H9 (cell line): ENCODE results near the gene MCM3. TPM values are rescaled to one million over a fixed set of nuclear protein-coding genes. Genes with fewer than 3 reads are reported as not detected.

Experiments used
- DNase-seq: peaks from one replicate; pipeline ENCODE4 v3.0.0-alpha.2; 2017
- H2AFZ ChIP-seq: one replicate; pipeline ENCODE4 v1.6.1; 2013; ENCODE audit warnings: mild to moderate bottlenecking, low read length, control low read depth, moderate library complexity
- H2AK5ac ChIP-seq: 2 replicates; pipeline ENCODE4 v1.6.1; 2013; ENCODE audit warnings: low read length, control low read depth, mixed read lengths; ENCODE audit not compliant: insufficient read length
- H2BK120ac ChIP-seq: one replicate; pipeline ENCODE4 v1.6.1; 2013; ENCODE audit warnings: low read depth, mild to moderate bottlenecking, low read length, control low read depth, inconsistent platforms; ENCODE audit not compliant: poor library complexity, severe bottlenecking
- H2BK12ac ChIP-seq: 2 replicates; pipeline ENCODE4 v1.6.1; 2013; ENCODE audit warnings: low read length, control low read depth, mixed read lengths, low read depth; ENCODE audit not compliant: insufficient read length
- H2BK15ac ChIP-seq: 2 replicates; pipeline ENCODE4 v1.6.1; 2013; ENCODE audit warnings: low read depth, low read length, control low read depth
- H2BK20ac ChIP-seq: one replicate; pipeline ENCODE4 v1.6.1; 2013; ENCODE audit warnings: low read depth, mild to moderate bottlenecking, low read length, control low read depth, inconsistent platforms; ENCODE audit not compliant: poor library complexity, severe bottlenecking
- H2BK5ac ChIP-seq: 2 replicates; pipeline ENCODE4 v1.6.1; 2013; ENCODE audit warnings: low read length, control low read depth, mixed read lengths; ENCODE audit not compliant: insufficient read length
- H3K14ac ChIP-seq: 2 replicates; pipeline ENCODE4 v1.6.1; 2013; ENCODE audit warnings: low read length, control low read depth; ENCODE audit not compliant: insufficient read depth
- H3K18ac ChIP-seq: 2 replicates; pipeline ENCODE4 v1.6.1; 2013; ENCODE audit warnings: low read depth, mild to moderate bottlenecking, mixed read lengths, low read length, control low read depth; ENCODE audit not compliant: insufficient read length
- H3K23ac ChIP-seq: 2 replicates; pipeline ENCODE4 v1.6.1; 2013; ENCODE audit warnings: low read length, control low read depth, mixed read lengths, low read depth; ENCODE audit not compliant: insufficient read length
- H3K23me2 ChIP-seq: 2 replicates; pipeline ENCODE4 v1.6.1; 2013; ENCODE audit warnings: low read depth, mild to moderate bottlenecking, mixed read lengths, low read length, control low read depth; ENCODE audit not compliant: insufficient read length, poor library complexity, severe bottlenecking
- H3K27ac ChIP-seq: 2 replicates; pipeline ENCODE4 v1.5.1; 2013; ENCODE audit warnings: low read length, control low read depth, mixed read lengths, low read depth; ENCODE audit not compliant: insufficient read length
- H3K27me3 ChIP-seq: 2 replicates; pipeline ENCODE4 v1.6.1; 2013; ENCODE audit warnings: low read length, control low read depth, inconsistent platforms; ENCODE audit not compliant: insufficient read depth
- H3K4ac ChIP-seq: 2 replicates; pipeline ENCODE4 v1.6.1; 2013; ENCODE audit warnings: low read depth, mild to moderate bottlenecking, control low read depth, inconsistent platforms, low read length, moderate library complexity
- H3K4me1 ChIP-seq: 2 replicates; pipeline ENCODE4 v1.6.1; 2013; ENCODE audit warnings: low read length, control low read depth, inconsistent platforms; ENCODE audit not compliant: insufficient read depth
- H3K4me2 ChIP-seq: 2 replicates; pipeline ENCODE4 v1.6.1; 2013; ENCODE audit warnings: low read length, control low read depth, mixed read lengths; ENCODE audit not compliant: insufficient read length, insufficient read depth
- H3K56ac ChIP-seq: 2 replicates; pipeline ENCODE4 v1.6.1; 2013; ENCODE audit warnings: low read depth, mild to moderate bottlenecking, mixed read lengths, low read length, control low read depth; ENCODE audit not compliant: insufficient read length
- H3K79me1 ChIP-seq: 2 replicates; pipeline ENCODE4 v1.6.1; 2013; ENCODE audit warnings: low read depth, mild to moderate bottlenecking, moderate library complexity, low read length, control low read depth, inconsistent platforms; ENCODE audit not compliant: insufficient read depth, poor library complexity, severe bottlenecking
- H3K79me2 ChIP-seq: 2 replicates; pipeline ENCODE4 v1.6.1; 2013; ENCODE audit warnings: low read length, control low read depth, inconsistent platforms; ENCODE audit not compliant: insufficient read depth
- H3K9ac ChIP-seq: 2 replicates; pipeline ENCODE4 v1.6.1; 2013; ENCODE audit warnings: low read length, control low read depth, mixed read lengths; ENCODE audit not compliant: insufficient read length; ENCODE audit errors: extremely low read depth
- H3K9me3 ChIP-seq: one replicate; pipeline ENCODE4 v1.6.1; 2013; ENCODE audit warnings: low read depth, low read length, inconsistent platforms; ENCODE audit not compliant: control insufficient read depth
- H3T11ph ChIP-seq: one replicate; pipeline ENCODE4 v1.6.1; 2013; ENCODE audit warnings: mild to moderate bottlenecking, low read length, control low read depth, inconsistent platforms
- H4K20me1 ChIP-seq: one replicate; pipeline ENCODE4 v1.6.1; 2013; ENCODE audit not compliant: control insufficient read depth, insufficient read length, insufficient read depth
- H4K5ac ChIP-seq: 2 replicates; pipeline ENCODE4 v1.6.1; 2013; ENCODE audit warnings: low read depth, mild to moderate bottlenecking, mixed read lengths, low read length, control low read depth; ENCODE audit not compliant: insufficient read length
- H4K8ac ChIP-seq: replicated peaks from 2 replicates; pipeline ENCODE4 v1.6.1; 2013; ENCODE audit warnings: low read length, control low read depth, mixed read lengths, low read depth; ENCODE audit not compliant: insufficient read length
- H4K91ac ChIP-seq: 2 replicates; pipeline ENCODE4 v1.6.1; 2013; ENCODE audit warnings: low read depth, mild to moderate bottlenecking, moderate library complexity, mixed read lengths, low read length, control low read depth; ENCODE audit not compliant: insufficient read length
- H3K27ac Mint-ChIP-seq, 3 experiments: 2 replicates in 2 of 3; 3 replicates in 1 of 3; pipeline ENCODE4 v1.8.0; 2020 to 2021; ENCODE audit warnings: mixed read lengths in 3 of 3, mild to moderate bottlenecking in 1 of 3, moderate library complexity in 1 of 3
- H3K27me3 Mint-ChIP-seq: 2 replicates; pipeline ENCODE4 v1.8.0; 2021; ENCODE audit warnings: low read depth, mild to moderate bottlenecking, moderate library complexity, mixed read lengths
- H3K36me3 Mint-ChIP-seq, 3 experiments: 2 replicates in 2 of 3; 3 replicates in 1 of 3; pipeline ENCODE4 v1.8.0; 2020 to 2021; ENCODE audit warnings: low read depth in 3 of 3, mixed read lengths in 3 of 3; ENCODE audit not compliant: insufficient read depth in 1 of 3
- H3K4me1 Mint-ChIP-seq, 2 experiments: 2 replicates each; pipeline ENCODE4 v1.8.0; 2020; ENCODE audit warnings: mixed read lengths in 2 of 2
- H3K4me3 Mint-ChIP-seq, 2 experiments: 2 replicates in 1 of 2; 3 replicates in 1 of 2; pipeline ENCODE4 v1.8.0; 2020 to 2021; ENCODE audit warnings: mild to moderate bottlenecking in 2 of 2, mixed read lengths in 2 of 2, moderate library complexity in 1 of 2
- H3K9me3 Mint-ChIP-seq, 2 experiments: 2 replicates in 1 of 2; 3 replicates in 1 of 2; pipeline ENCODE4 v1.8.0; 2020; ENCODE audit warnings: mild to moderate bottlenecking in 2 of 2, mixed read lengths in 2 of 2, moderate library complexity in 1 of 2
- WGBS: extraction: QIAGEN DNeasy Blood & Tissue Kit; methylation state at CpG from one replicate; pipeline ENCODE4 v1.1.7; 2013; ENCODE audit warnings: missing lambda C conversion rate, low lambda C conversion rate, mixed read lengths; ENCODE audit not compliant: insufficient read length; ENCODE audit errors: extremely low coverage; 5-methylcytosine and 5-hydroxymethylcytosine counted together
- total RNA-seq: library from RNA; stranded (reverse); gene quantifications from 2 replicates; pipeline ENCODE4 v1.2.1, GENCODE V29; 2021
- TF ChIP-seq, protein P1 (sequence below): fragments of 200-600 bp; sonication (generic); conservative IDR thresholded peaks from 3 replicates; pipeline ENCODE4 v1.8.0; 2021; ENCODE audit warnings: antibody characterized with exemption, mild to moderate bottlenecking

MCM3 gene
- total RNA-seq, 1 experiment from 2014 or later: 252 TPM

DNA sequence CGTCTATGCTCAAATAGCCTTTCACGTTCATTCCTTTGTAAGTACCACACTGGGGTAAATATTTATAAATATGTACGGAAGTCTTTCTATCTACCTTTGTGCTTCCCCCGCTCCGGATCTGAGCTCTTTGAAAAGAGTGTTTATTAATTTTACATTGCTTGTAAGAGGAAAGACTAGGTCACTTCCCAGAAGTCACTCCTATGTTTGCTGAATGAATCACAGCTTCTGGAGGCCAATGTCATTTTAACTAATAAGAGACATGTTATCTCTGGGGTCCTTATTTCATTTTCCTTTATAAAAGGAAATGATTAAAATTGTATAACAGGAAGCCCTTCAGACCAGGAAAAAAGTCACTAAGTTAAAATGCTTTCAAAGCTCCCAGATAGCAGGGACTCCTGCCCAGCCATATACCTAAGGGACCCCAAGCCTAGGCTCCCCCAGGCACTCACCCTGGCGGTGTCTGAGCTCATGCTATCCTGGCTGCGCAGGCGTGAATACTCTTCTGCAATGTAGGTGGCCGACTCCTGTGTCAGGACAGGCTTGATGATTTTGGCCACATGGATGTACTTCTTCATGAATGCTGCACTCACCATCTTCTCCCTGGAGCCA is 12.6 kb downstream of the MCM3 start:
- Histone ChIP-seq H2BK15ac (no peak overlapping the region), H2BK20ac (no peak overlapping the region), H2BK12ac (no peak overlapping the region), H3K18ac (no peak overlapping the region), H3K14ac (no peak overlapping the region), H3K79me1 (no peaks in the 10 kb centered on the region), H3K4me2 (no peak overlapping the region), H3K4ac (no peak overlapping the region), H3K23ac (no peak overlapping the region), H3K79me2 (no peaks in the 10 kb centered on the region), H2BK5ac (no peak overlapping the region), H4K91ac (no peak overlapping the region), H3K9ac (no peak overlapping the region), H4K20me1 (no peaks in the 10 kb centered on the region), H2BK120ac (no peak overlapping the region), H3K4me1 (no peaks in the 10 kb centered on the region), H4K8ac (no peak overlapping the region), H2AFZ (no peak overlapping the region), H3K9me3 (no peaks in the 10 kb centered on the region), H3K27me3 (no peaks in the 10 kb centered on the region), H3K23me2 (no peaks in the 10 kb centered on the region), H3K27ac (no peak overlapping the region), H4K5ac (no peak overlapping the region), H3K56ac (no peak overlapping the region), H3T11ph (no peak overlapping the region), H2AK5ac (no peak overlapping the region)
- no peak overlapping the region for H3K27ac Mint-ChIP-seq
- no CpG with 5 or more reads among the region's 9 CpGs for WGBS
- H3K36me3 Mint-ChIP-seq: peaks cover 68 to 96% (median 94%) of the 10 kb centered on the region in 3 experiments; a peak in 6 of 7 replicates
- TF ChIP-seq, protein P1, sequence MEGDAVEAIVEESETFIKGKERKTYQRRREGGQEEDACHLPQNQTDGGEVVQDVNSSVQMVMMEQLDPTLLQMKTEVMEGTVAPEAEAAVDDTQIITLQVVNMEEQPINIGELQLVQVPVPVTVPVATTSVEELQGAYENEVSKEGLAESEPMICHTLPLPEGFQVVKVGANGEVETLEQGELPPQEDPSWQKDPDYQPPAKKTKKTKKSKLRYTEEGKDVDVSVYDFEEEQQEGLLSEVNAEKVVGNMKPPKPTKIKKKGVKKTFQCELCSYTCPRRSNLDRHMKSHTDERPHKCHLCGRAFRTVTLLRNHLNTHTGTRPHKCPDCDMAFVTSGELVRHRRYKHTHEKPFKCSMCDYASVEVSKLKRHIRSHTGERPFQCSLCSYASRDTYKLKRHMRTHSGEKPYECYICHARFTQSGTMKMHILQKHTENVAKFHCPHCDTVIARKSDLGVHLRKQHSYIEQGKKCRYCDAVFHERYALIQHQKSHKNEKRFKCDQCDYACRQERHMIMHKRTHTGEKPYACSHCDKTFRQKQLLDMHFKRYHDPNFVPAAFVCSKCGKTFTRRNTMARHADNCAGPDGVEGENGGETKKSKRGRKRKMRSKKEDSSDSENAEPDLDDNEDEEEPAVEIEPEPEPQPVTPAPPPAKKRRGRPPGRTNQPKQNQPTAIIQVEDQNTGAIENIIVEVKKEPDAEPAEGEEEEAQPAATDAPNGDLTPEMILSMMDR: no peak
- H3K4me3 Mint-ChIP-seq: no peak overlapping the region
- H3K4me1 Mint-ChIP-seq: 0 out of 4 replicates have a peak, but pooled peaks cover 0 to 4% of the 10 kb centered on the region in 2 experiments
- no peaks in the 10 kb centered on the region; the same call in none of the 2 replicates for H3K27me3 Mint-ChIP-seq
- H3K9me3 Mint-ChIP-seq: no peaks in the 10 kb centered on the region
- no peak for DNase-seq
